Osteoblast (primary cell): Measurements from ENCODE around the gene MRC1. TPM values are rescaled to one million over a fixed set of nuclear protein-coding genes. Genes with fewer than 3 reads are reported as not detected.
"Not testable (repeated sequence)": the region's sequence is repeated elsewhere in the genome, so short reads cannot be mapped to it uniquely, and the experiment has no call there.

Experiments used
- DNase-seq: peaks from one replicate; pipeline ENCODE4 v3.0.0; 2011; ENCODE audit warnings: low spot score, mixed read lengths; ENCODE audit not compliant: insufficient read length; ENCODE audit errors: missing footprints
- H2AFZ ChIP-seq: 2 replicates; pipeline ENCODE4 v1.6.0; 2011; ENCODE audit warnings: mild to moderate bottlenecking, low read length
- H3K27ac ChIP-seq: 2 replicates; pipeline ENCODE4 v1.5.1; 2011; ENCODE audit warnings: mild to moderate bottlenecking, low read depth, low read length, moderate library complexity
- H3K27me3 ChIP-seq: 2 replicates; pipeline ENCODE4 v1.6.0; 2012; ENCODE audit warnings: mild to moderate bottlenecking, control low read depth, inconsistent platforms, low read length, moderate library complexity; ENCODE audit not compliant: insufficient read depth
- H3K36me3 ChIP-seq: 2 replicates; pipeline ENCODE4 v1.5.1; 2011; ENCODE audit warnings: mild to moderate bottlenecking, low read length, control low read depth, moderate library complexity; ENCODE audit not compliant: insufficient read depth
- H3K4me1 ChIP-seq: 2 replicates; pipeline ENCODE4 v1.5.1; 2011; ENCODE audit warnings: mild to moderate bottlenecking, low read length, control low read depth, moderate library complexity; ENCODE audit not compliant: insufficient read depth
- H3K4me2 ChIP-seq: 2 replicates; pipeline ENCODE4 v1.6.0; 2011; ENCODE audit warnings: mild to moderate bottlenecking, low read length; ENCODE audit not compliant: insufficient read depth
- H3K4me3 ChIP-seq: fragments of 200-600 bp; sonication (generic); 3 replicates; pipeline ENCODE4 v1.5.1; 2012; ENCODE audit warnings: mild to moderate bottlenecking, low read length, inconsistent platforms; ENCODE audit not compliant: insufficient read depth
- H3K79me2 ChIP-seq: 2 replicates; pipeline ENCODE4 v1.6.0; 2012; ENCODE audit warnings: mild to moderate bottlenecking, low read length, control low read depth, inconsistent platforms; ENCODE audit not compliant: insufficient read depth
- H3K9me3 ChIP-seq: 2 replicates; pipeline ENCODE4 v1.5.1; 2011; ENCODE audit warnings: low read depth, low read length, control low read depth
- H4K20me1 ChIP-seq: 2 replicates; pipeline ENCODE4 v1.6.0; 2012; ENCODE audit warnings: mild to moderate bottlenecking, low read length, control low read depth; ENCODE audit not compliant: insufficient read depth
- CTCF ChIP-seq: IDR thresholded peaks from 2 replicates; pipeline ENCODE4 v1.5.1; 2011; ENCODE audit warnings: mild to moderate bottlenecking, low read depth, low read length, moderate library complexity; ENCODE audit errors: extremely low read depth
- total RNA-seq: library from RNA; depleted of rRNA; stranded (reverse); fragments of >200 nt; gene quantifications from 2 replicates; pipeline ENCODE4 v1.2.3, GENCODE V29; 2012

MRC1 gene
- total RNA-seq, 1 donor: 0.36 TPM

- H3K36me3 ChIP-seq: no peaks in the 10 kb centered on the region
- peak overlapping the region; percentile 74 for H3K27ac ChIP-seq
- no peaks in the 10 kb centered on the region for H3K79me2 ChIP-seq
- H2AFZ ChIP-seq: peak overlapping the region; percentile 82
- peak overlapping the region; percentile 46 for H3K4me3 ChIP-seq
- peaks cover 18% of the 10 kb centered on the region for H3K4me1 ChIP-seq
- H4K20me1 ChIP-seq: no peaks in the 10 kb centered on the region
- no peak for TF ChIP-seq CTCF
- no peaks in the 10 kb centered on the region for H3K27me3 ChIP-seq
- peak; percentile 83 for DNase-seq
- peak overlapping the region; percentile 78 for H3K4me2 ChIP-seq
- H3K9me3 ChIP-seq: no peaks in the 10 kb centered on the region
Observed at GRCh38 chr10:17923728-17924127, 114.6 kb downstream of the MRC1 start.

DNA sequence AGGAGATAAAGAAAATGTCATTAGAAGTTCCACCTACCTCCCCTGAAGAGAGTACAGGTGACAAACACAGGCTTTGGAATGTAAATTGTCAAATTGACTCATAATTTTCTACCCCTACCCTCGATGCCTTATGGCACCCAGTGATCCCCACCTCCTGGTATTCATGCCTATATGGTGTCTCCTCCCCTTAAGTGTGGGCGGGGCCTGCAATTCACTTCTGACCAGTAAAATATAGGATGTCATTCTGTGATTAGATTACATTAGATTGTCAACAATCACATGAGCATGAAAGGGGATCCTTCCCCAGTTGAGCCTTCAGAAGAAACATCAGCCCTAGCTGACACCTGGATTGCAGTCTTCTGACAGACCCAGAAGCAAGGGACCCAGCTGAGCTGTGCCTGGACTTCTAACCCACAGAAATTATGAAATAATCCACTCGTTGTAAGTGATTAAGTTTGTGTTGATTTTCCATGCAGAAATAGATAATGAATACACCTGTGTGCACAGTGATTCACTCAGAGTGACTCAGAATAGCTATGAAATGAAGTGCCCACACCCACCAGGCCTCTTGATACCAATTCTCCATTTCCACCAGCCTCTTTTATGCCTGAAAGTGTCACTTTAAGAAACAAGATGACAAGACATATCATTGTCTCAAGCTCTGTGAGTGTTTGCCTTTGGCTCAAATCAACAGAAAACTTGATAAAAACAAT lies 134.0 kb downstream of the MRC1 start:
- Histone ChIP-seq H3K4me1 (no peaks in the 10 kb centered on the region), H3K27ac (no peak overlapping the region), H3K9me3 (no peaks in the 10 kb centered on the region), H3K27me3 (peaks cover 3% of the 10 kb centered on the region), H3K36me3 (no peaks in the 10 kb centered on the region), H3K4me2 (no peak overlapping the region), H2AFZ (no peak overlapping the region), H4K20me1 (no peaks in the 10 kb centered on the region), H3K79me2 (no peaks in the 10 kb centered on the region), H3K4me3 (no peak overlapping the region)
- TF ChIP-seq CTCF: no peak
- DNase-seq: no peak

- H2AFZ ChIP-seq: not testable (repeated sequence)
Observed at GRCh38 chr10:17950269-17950668, 141.1 kb downstream of the MRC1 start.

DNA sequence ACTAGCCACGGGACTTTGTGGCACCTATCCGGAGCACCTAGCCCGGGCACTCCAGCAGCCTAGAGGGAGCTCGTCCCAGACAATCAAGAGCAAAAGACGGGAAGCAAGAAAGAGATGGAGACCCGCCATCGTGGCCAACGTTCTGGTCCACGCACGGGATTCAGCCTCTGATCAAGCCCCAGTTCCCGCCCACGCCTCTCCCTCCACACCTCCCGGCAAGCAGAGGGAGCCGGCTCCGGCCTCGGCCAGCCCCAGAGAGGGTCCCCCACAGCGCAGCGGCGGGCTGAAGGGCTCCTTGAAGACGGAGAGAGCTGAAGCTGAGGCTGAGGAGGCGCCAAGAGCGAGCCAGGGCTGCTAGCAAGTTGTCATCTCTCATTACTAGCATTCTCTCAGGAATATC lies 141.6 kb downstream of the MRC1 start:
- no peak for TF ChIP-seq CTCF
- Histone ChIP-seq H2AFZ (no peak overlapping the region), H3K4me1 (peaks cover 15% of the 10 kb centered on the region), H3K4me2 (no peak overlapping the region), H3K9me3 (no peaks in the 10 kb centered on the region), H3K79me2 (no peaks in the 10 kb centered on the region), H3K27ac (no peak overlapping the region), H4K20me1 (no peaks in the 10 kb centered on the region), H3K4me3 (no peak overlapping the region), H3K27me3 (no peaks in the 10 kb centered on the region), H3K36me3 (no peaks in the 10 kb centered on the region)
- DNase-seq: no peak

More at GRCh38 chr10:17950269-17950668, 141.1 kb downstream of the MRC1 start:
- not testable (repeated sequence) for H3K36me3 ChIP-seq, H4K20me1 ChIP-seq, H3K9me3 ChIP-seq, H3K79me2 ChIP-seq, H3K4me3 ChIP-seq, H3K27ac ChIP-seq, H3K4me2 ChIP-seq, H3K27me3 ChIP-seq, DNase-seq
- peaks cover 15% of the 10 kb centered on the region for H3K4me1 ChIP-seq
